Measurements from ENCODE around the gene CDK6. TPM values are rescaled to one million over a fixed set of nuclear protein-coding genes. Genes with fewer than 3 reads are reported as not detected.
"Not testable (repeated sequence)": the region's sequence is repeated elsewhere in the genome, so short reads cannot be mapped to it uniquely, and the experiment has no call there.

The CDK6 gene
- total and polyA plus RNA-seq, 2 experiments from 2014 or later: 7.4 to 23.7 TPM

DNA sequence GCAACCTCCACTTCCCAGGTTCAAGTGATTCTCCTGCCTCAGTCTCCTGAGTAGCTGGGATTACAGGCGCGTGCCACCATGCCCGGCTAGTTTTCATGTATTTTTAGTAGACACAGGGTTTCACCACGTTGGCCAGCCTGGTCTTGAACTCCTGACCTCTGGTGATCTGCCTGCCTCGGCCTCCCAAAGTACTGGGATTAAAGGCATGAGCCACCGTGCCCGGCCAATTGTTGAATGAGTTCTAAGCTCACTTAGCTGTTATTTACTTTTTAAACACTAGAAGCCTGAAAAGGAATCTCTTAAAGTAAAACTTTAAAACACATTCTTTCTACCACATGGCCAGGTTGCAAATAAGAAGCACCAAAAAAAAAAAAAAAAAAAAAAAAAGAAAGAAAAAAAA, 231.9 kb downstream of the CDK6 start:
- not testable (repeated sequence) for H2AFZ ChIP-seq; ATAC-seq; H3K36me3 ChIP-seq (ENCODE audit: insufficient read depth); H3K27ac ChIP-seq (ENCODE audit: low read depth); H3F3A ChIP-seq (replicated peaks; ENCODE audit: low read depth); H3K4me2 ChIP-seq; H3K27me3 Mint-ChIP-seq (ENCODE audit: insufficient read depth, low read depth, poor library complexity); H4K20me1 ChIP-seq (replicated peaks; ENCODE audit: insufficient read depth); H3K4me3 ChIP-seq; H3K4me3 Mint-ChIP-seq; H3K36me3 Mint-ChIP-seq (ENCODE audit: low read depth); H3K27me3 ChIP-seq (ENCODE audit: insufficient read depth); H3K9me3 Mint-ChIP-seq; H3K27ac Mint-ChIP-seq; H3K79me2 ChIP-seq (replicated peaks; ENCODE audit: insufficient read depth); DNase-seq (ENCODE audit: low spot score); H3K9me2 ChIP-seq (ENCODE audit: insufficient read depth)
- peaks cover 20% of the 10 kb centered on the region for H3K4me1 ChIP-seq (ENCODE audit: insufficient read depth)
- peaks cover 12% of the 10 kb centered on the region; the same call in 2 of the 3 replicates for H3K4me1 Mint-ChIP-seq

DNA sequence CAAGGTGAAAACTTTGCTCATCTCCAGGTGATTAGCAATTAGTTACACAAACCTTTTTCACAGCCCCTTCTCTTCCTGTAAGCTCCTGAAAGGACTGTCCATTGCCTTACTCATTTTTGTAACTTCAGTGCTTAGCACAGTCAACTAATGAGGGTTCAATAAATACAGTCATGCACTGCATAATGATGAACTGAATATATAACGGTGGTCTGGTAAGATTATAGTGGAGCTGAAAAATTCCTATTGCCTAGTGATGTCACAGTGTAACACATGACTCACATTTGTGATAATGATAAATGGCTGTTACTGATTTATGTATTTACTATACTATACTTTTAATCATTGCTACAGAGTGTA, 233.3 kb downstream of the CDK6 start:
- Mint-ChIP-seq H3K4me1 (peaks cover 5% of the 10 kb centered on the region; the same call in 2 of the 3 replicates), H3K36me3 (ENCODE audit: low read depth) (no peaks in the 10 kb centered on the region), H3K27me3 (ENCODE audit: insufficient read depth, low read depth, poor library complexity) (peaks cover under 1% of the 10 kb centered on the region), H3K4me3 (no peak overlapping the region), H3K9me3 (no peaks in the 10 kb centered on the region), H3K27ac (no peak overlapping the region)
- H4K20me1 ChIP-seq (replicated peaks; ENCODE audit: insufficient read depth): no peaks in the 10 kb centered on the region
- H2AFZ ChIP-seq: no peak overlapping the region
- no peaks in the 10 kb centered on the region for H3K79me2 ChIP-seq (replicated peaks; ENCODE audit: insufficient read depth)
- TF ChIP-seq JUNB (IDR thresholded peaks at IDR 0.05; ENCODE audit: unreplicated experiment) (no peak), EZH2phosphoT487 (IDR thresholded peaks at IDR 0.05; ENCODE audit: unreplicated experiment) (no peak), ZNF114 (CRISPR knock-in tag; IDR thresholded peaks at IDR 0.05) (no peak), STAT1 (IDR thresholded peaks at IDR 0.05; ENCODE audit: unreplicated experiment) (no peak), NANOG (IDR thresholded peaks at IDR 0.05; ENCODE audit: borderline replicate concordance) (no peak), EZH2 (IDR thresholded peaks at IDR 0.05; ENCODE audit: low read depth, unreplicated experiment) (no peak), POLR2AphosphoS5 (IDR thresholded peaks at IDR 0.05; ENCODE audit: low read depth) (no peak)
- TF ChIP-seq, protein P1, sequence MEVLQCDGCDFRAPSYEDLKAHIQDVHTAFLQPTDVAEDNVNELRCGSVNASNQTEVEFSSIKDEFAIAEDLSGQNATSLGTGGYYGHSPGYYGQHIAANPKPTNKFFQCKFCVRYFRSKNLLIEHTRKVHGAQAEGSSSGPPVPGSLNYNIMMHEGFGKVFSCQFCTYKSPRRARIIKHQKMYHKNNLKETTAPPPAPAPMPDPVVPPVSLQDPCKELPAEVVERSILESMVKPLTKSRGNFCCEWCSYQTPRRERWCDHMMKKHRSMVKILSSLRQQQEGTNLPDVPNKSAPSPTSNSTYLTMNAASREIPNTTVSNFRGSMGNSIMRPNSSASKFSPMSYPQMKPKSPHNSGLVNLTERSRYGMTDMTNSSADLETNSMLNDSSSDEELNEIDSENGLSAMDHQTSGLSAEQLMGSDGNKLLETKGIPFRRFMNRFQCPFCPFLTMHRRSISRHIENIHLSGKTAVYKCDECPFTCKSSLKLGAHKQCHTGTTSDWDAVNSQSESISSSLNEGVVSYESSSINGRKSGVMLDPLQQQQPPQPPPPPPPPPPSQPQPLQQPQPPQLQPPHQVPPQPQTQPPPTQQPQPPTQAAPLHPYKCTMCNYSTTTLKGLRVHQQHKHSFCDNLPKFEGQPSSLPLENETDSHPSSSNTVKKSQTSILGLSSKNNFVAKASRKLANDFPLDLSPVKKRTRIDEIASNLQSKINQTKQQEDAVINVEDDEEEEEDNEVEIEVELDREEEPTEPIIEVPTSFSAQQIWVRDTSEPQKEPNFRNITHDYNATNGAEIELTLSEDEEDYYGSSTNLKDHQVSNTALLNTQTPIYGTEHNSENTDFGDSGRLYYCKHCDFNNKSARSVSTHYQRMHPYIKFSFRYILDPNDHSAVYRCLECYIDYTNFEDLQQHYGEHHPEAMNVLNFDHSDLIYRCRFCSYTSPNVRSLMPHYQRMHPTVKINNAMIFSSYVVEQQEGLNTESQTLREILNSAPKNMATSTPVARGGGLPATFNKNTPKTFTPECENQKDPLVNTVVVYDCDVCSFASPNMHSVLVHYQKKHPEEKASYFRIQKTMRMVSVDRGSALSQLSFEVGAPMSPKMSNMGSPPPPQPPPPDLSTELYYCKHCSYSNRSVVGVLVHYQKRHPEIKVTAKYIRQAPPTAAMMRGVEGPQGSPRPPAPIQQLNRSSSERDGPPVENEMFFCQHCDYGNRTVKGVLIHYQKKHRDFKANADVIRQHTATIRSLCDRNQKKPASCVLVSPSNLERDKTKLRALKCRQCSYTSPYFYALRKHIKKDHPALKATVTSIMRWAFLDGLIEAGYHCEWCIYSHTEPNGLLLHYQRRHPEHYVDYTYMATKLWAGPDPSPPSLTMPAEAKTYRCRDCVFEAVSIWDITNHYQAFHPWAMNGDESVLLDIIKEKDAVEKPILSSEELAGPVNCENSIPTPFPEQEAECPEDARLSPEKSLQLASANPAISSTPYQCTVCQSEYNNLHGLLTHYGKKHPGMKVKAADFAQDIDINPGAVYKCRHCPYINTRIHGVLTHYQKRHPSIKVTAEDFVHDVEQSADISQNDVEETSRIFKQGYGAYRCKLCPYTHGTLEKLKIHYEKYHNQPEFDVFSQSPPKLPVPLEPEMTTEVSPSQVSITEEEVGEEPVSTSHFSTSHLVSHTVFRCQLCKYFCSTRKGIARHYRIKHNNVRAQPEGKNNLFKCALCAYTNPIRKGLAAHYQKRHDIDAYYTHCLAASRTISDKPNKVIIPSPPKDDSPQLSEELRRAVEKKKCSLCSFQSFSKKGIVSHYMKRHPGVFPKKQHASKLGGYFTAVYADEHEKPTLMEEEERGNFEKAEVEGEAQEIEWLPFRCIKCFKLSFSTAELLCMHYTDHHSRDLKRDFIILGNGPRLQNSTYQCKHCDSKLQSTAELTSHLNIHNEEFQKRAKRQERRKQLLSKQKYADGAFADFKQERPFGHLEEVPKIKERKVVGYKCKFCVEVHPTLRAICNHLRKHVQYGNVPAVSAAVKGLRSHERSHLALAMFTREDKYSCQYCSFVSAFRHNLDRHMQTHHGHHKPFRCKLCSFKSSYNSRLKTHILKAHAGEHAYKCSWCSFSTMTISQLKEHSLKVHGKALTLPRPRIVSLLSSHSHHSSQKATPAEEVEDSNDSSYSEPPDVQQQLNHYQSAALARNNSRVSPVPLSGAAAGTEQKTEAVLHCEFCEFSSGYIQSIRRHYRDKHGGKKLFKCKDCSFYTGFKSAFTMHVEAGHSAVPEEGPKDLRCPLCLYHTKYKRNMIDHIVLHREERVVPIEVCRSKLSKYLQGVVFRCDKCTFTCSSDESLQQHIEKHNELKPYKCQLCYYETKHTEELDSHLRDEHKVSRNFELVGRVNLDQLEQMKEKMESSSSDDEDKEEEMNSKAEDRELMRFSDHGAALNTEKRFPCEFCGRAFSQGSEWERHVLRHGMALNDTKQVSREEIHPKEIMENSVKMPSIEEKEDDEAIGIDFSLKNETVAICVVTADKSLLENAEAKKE (CRISPR knock-in tag; IDR thresholded peaks at IDR 0.05): no peak
- H3K4me3 ChIP-seq: no peak overlapping the region
- H3K36me3 ChIP-seq (ENCODE audit: insufficient read depth): no peaks in the 10 kb centered on the region
- DNase-seq (ENCODE audit: low spot score) (no peak), ATAC-seq (no peak)
- no peak overlapping the region for H3K4me2 ChIP-seq
- H3K4me1 ChIP-seq (ENCODE audit: insufficient read depth): peaks cover 19% of the 10 kb centered on the region
- H3K27me3 ChIP-seq (ENCODE audit: insufficient read depth): no peaks in the 10 kb centered on the region
- H3K9me2 ChIP-seq (ENCODE audit: insufficient read depth): peaks cover 5% of the 10 kb centered on the region; the same call in 1 of the 2 replicates
- no peaks in the 10 kb centered on the region for H3F3A ChIP-seq (replicated peaks; ENCODE audit: low read depth)
- H3K27ac ChIP-seq (ENCODE audit: low read depth): no peak overlapping the region
